ENCODE results near the gene ZFAND2A. TPM values are rescaled to one million over a fixed set of nuclear protein-coding genes. Genes with fewer than 3 reads are reported as not detected.

Gene ZFAND2A
- total RNA-seq, 1 experiment from 2014 or later: 13.7 TPM

GRCh38 chr7:1170741-1171501 is 10.9 kb upstream of the ZFAND2A start:
- Histone ChIP-seq H2BK15ac (ENCODE audit: low read depth, low read length) (no peak overlapping the region), H3K27me3 (ENCODE audit: insufficient read depth, low read length) (no peaks in the 10 kb centered on the region), H4K20me1 (ENCODE audit: control insufficient read depth, insufficient read depth, insufficient read length) (no peaks in the 10 kb centered on the region), H3K79me2 (ENCODE audit: insufficient read depth, low read length) (no peaks in the 10 kb centered on the region), H4K5ac (ENCODE audit: insufficient read length, low read depth, low read length) (no peak overlapping the region), H2BK12ac (ENCODE audit: insufficient read length, low read depth, low read length) (no peak overlapping the region), H3K27ac (ENCODE audit: insufficient read length, low read depth, low read length) (no peak overlapping the region), H2BK120ac (ENCODE audit: low read depth, low read length, poor library complexity, severe bottlenecking) (no peak overlapping the region), H2AFZ (ENCODE audit: low read length) (no peak overlapping the region), H3K9me3 (ENCODE audit: control insufficient read depth, low read depth, low read length) (no peaks in the 10 kb centered on the region), H3K4me2 (ENCODE audit: insufficient read depth, insufficient read length, low read length) (no peak overlapping the region), H3K9ac (ENCODE audit: extremely low read depth, insufficient read length, low read length) (no peak overlapping the region), H2AK5ac (ENCODE audit: insufficient read length, low read length) (no peak overlapping the region), H3K4ac (ENCODE audit: low read depth, low read length) (no peak overlapping the region), H2BK20ac (ENCODE audit: low read depth, low read length, poor library complexity, severe bottlenecking) (no peak overlapping the region), H3K79me1 (ENCODE audit: insufficient read depth, low read depth, low read length, poor library complexity, severe bottlenecking) (no peaks in the 10 kb centered on the region), H4K8ac (replicated peaks; ENCODE audit: insufficient read length, low read depth, low read length) (no peak overlapping the region), H3K23me2 (ENCODE audit: insufficient read length, low read depth, low read length, poor library complexity, severe bottlenecking) (no peaks in the 10 kb centered on the region), H3K23ac (ENCODE audit: insufficient read length, low read depth, low read length) (no peak overlapping the region), H3K56ac (ENCODE audit: insufficient read length, low read depth, low read length) (no peak overlapping the region), H3K14ac (ENCODE audit: insufficient read depth, low read length) (no peak overlapping the region), H2BK5ac (ENCODE audit: insufficient read length, low read length) (no peak overlapping the region), H4K91ac (ENCODE audit: insufficient read length, low read depth, low read length) (no peak overlapping the region), H3K18ac (ENCODE audit: insufficient read length, low read depth, low read length) (no peak overlapping the region), H3K4me1 (ENCODE audit: insufficient read depth, low read length) (no peaks in the 10 kb centered on the region), H3T11ph (ENCODE audit: low read length) (no peak overlapping the region)
- no CpG with 5 or more reads among the region's 26 CpGs for WGBS (ENCODE audit: extremely low coverage, insufficient read length, low lambda C conversion rate)
- Mint-ChIP-seq H3K4me3 (no peak overlapping the region), H3K9me3 (peaks cover 0 to 3% of the 10 kb centered on the region in 2 experiments; a peak in 4 of 5 replicates), H3K27me3 (ENCODE audit: low read depth) (peaks cover 9% of the 10 kb centered on the region), H3K36me3 (ENCODE audit: insufficient read depth in 1 of 3, low read depth in 3 of 3) (no peaks in the 10 kb centered on the region), H3K27ac (no peak overlapping the region), H3K4me1 (peaks cover 0 to 10% of the 10 kb centered on the region in 2 experiments; a peak in 2 of 4 replicates)
- TF ChIP-seq CTCF (conservative IDR thresholded peaks at IDR 0.05): 0 out of 3 replicates have a peak, but pooled peaks have one; percentile 15
- DNase-seq: no peak

Measured in H9 (cell line).